ENCODE measurements around the gene ERCC4. TPM values are rescaled to one million over a fixed set of nuclear protein-coding genes. Genes with fewer than 3 reads are reported as not detected.

ERCC4 gene
- total RNA-seq, 1 experiment from 2014 or later: 7.1 TPM

DNA sequence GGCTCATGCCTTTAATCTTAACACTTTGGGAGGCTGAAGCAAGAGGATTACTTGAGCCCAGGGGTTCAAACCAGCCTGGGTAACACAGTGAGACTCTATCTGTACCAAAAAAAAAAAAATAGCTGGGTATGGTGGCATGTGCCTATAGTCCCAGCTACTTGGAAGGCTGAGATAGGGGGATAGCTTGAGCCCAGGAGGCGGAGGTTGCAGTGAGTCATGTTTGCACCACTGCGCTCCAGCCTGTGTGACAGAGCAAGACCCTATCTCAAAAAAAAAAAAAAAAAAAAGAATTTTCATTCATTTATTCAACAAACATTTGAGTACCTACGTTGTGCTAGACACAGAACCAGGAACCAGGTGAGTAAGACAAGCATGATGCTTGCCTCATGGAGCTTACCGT, 77.6 kb downstream of the ERCC4 start:
- Mint-ChIP-seq H3K27ac (ENCODE audit: unreplicated experiment) (peak overlapping the region; percentile 0), H3K27me3 (ENCODE audit: insufficient read depth, unreplicated experiment) (no peaks in the 10 kb centered on the region), H3K36me3 (ENCODE audit: insufficient read depth, unreplicated experiment) (no peaks in the 10 kb centered on the region), H3K4me1 (ENCODE audit: low read depth, unreplicated experiment) (peaks cover 8% of the 10 kb centered on the region), H3K4me3 (ENCODE audit: unreplicated experiment) (no peak overlapping the region), H3K9me3 (ENCODE audit: unreplicated experiment) (no peaks in the 10 kb centered on the region)
- TF ChIP-seq, protein P1, sequence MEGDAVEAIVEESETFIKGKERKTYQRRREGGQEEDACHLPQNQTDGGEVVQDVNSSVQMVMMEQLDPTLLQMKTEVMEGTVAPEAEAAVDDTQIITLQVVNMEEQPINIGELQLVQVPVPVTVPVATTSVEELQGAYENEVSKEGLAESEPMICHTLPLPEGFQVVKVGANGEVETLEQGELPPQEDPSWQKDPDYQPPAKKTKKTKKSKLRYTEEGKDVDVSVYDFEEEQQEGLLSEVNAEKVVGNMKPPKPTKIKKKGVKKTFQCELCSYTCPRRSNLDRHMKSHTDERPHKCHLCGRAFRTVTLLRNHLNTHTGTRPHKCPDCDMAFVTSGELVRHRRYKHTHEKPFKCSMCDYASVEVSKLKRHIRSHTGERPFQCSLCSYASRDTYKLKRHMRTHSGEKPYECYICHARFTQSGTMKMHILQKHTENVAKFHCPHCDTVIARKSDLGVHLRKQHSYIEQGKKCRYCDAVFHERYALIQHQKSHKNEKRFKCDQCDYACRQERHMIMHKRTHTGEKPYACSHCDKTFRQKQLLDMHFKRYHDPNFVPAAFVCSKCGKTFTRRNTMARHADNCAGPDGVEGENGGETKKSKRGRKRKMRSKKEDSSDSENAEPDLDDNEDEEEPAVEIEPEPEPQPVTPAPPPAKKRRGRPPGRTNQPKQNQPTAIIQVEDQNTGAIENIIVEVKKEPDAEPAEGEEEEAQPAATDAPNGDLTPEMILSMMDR (IDR thresholded peaks at IDR 0.05; ENCODE audit: insufficient read depth in 1 of 2, low read depth in 1 of 2, low read length in 1 of 2, severe bottlenecking in 1 of 2, unreplicated experiment in 1 of 2): no peak
- POLR2A ChIA-PET: interaction anchor here (0.7 kb wide), 1 partner anchor 52 kb away, joined by 12 read pairs; no protein-coding TSS in a partner anchor
- H3K4me3 ChIP-seq (ENCODE audit: low read depth, low read length): no peak overlapping the region
- CTCF ChIA-PET: interaction anchor here (0.9 to 1.2 kb wide), 2 partner anchors 74 to 78 kb away, joined by 3 to 5 read pairs; partner anchors contain the start of gene ERCC4
- peaks cover 7% of the 10 kb centered on the region; the same call in 1 of the 2 replicates for H3K4me1 ChIP-seq
- no peak for DNase-seq
- intact Hi-C loops (cut with micrococcal nuclease; ENCODE audit: unreplicated experiment): no loop called here
- no peaks in the 10 kb centered on the region for H3K36me3 ChIP-seq (ENCODE audit: control insufficient read depth, insufficient read depth, low read length)
- no peaks in the 10 kb centered on the region for H3K9me3 ChIP-seq
- no peaks in the 10 kb centered on the region for H3K27me3 ChIP-seq (replicated peaks; ENCODE audit: control insufficient read depth, insufficient read depth, low read length)
- BruUV-seq (replicated peaks): no TSS peak

DNA sequence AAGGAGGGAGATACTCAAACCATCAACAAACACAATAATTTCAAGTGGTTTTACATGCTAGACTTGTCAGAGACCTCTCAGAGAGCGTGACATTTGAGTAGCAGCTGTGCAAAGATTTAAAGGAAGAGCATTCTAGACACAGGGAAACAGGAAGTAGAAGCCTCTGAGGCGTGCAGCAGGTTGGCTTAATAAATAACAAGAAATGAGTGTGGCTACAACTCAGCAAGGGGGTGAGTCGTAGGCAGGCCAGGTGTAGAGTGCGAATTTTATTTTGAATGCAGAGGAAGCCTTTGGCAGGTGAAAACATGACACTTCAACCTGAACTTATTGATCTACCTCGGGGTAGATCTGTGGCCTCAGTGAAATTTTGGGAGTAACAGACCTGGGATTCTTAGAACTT, 78.0 kb downstream of the ERCC4 start:
- DNase-seq: no peak
- no peaks in the 10 kb centered on the region for H3K36me3 ChIP-seq (ENCODE audit: control insufficient read depth, insufficient read depth, low read length)
- ChIA-PET POLR2A (no interaction called here), CTCF (interaction anchor here (0.9 to 1.2 kb wide), 2 partner anchors 74 to 78 kb away, joined by 3 to 5 read pairs; partner anchors contain the start of gene ERCC4)
- no TSS peak for BruUV-seq (replicated peaks)
- TF ChIP-seq, protein P1 (IDR thresholded peaks at IDR 0.05; ENCODE audit: insufficient read depth in 1 of 2, low read depth in 1 of 2, low read length in 1 of 2, severe bottlenecking in 1 of 2, unreplicated experiment in 1 of 2): no peak
- no peaks in the 10 kb centered on the region for H3K9me3 ChIP-seq
- Mint-ChIP-seq H3K36me3 (ENCODE audit: insufficient read depth, unreplicated experiment) (no peaks in the 10 kb centered on the region), H3K27ac (ENCODE audit: unreplicated experiment) (peak overlapping the region; percentile 0), H3K27me3 (ENCODE audit: insufficient read depth, unreplicated experiment) (no peaks in the 10 kb centered on the region), H3K4me1 (ENCODE audit: low read depth, unreplicated experiment) (peaks cover 8% of the 10 kb centered on the region), H3K4me3 (ENCODE audit: unreplicated experiment) (no peak overlapping the region), H3K9me3 (ENCODE audit: unreplicated experiment) (no peaks in the 10 kb centered on the region)
- peaks cover 7% of the 10 kb centered on the region; the same call in 1 of the 2 replicates for H3K4me1 ChIP-seq
- H3K4me3 ChIP-seq (ENCODE audit: low read depth, low read length): no peak overlapping the region
- H3K27me3 ChIP-seq (replicated peaks; ENCODE audit: control insufficient read depth, insufficient read depth, low read length): no peaks in the 10 kb centered on the region
- intact Hi-C loops (cut with micrococcal nuclease; ENCODE audit: unreplicated experiment): no loop called here

DNA sequence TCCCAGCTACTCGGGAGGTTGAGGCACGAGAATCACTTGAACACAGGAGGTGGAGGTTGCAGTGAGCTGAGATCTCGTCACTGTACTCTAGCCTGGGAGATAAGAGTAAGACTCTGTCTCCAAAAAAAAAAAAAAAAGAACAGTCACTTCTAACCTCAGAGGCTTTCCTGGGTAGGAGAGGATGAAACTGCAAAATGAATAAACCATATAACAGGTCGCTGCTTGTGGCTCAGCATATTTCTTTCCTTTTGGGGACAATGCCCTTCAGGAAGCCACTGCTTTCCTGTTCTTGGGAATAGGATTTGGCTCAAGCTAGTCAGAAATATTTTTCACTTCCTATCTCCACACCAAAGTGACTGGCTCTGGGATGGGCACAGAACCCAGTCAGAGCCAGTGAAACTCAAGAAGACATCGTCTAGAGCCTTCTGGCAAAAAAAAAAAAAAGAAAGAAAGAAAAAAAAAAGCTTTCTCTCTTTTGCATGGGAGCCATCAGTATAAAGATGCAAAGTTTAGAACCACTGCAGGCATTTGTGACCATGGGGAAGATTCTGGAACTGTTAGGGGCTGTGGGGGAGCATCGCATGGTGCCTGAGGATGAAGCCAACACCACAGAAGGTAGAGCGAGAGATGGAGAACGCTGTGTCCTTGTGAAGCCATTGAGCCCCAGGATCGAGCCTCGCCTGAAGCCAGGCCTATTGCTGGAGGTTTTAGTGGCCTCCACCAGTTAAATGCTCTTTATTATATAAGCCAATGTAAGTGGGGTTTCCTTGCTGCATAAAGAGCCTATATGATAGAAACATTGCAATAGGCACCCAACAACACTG, 79.3 kb downstream of the ERCC4 start:
- Histone ChIP-seq H3K9me3 (no peaks in the 10 kb centered on the region), H3K4me3 (ENCODE audit: low read depth, low read length) (no peak overlapping the region), H3K27me3 (replicated peaks; ENCODE audit: control insufficient read depth, insufficient read depth, low read length) (no peaks in the 10 kb centered on the region), H3K4me1 (peaks cover 7% of the 10 kb centered on the region; the same call in 1 of the 2 replicates), H3K36me3 (ENCODE audit: control insufficient read depth, insufficient read depth, low read length) (no peaks in the 10 kb centered on the region)
- DNase-seq: no peak
- no peaks in the 10 kb centered on the region for H3K36me3 Mint-ChIP-seq (ENCODE audit: insufficient read depth, unreplicated experiment)
- no peak overlapping the region for H3K4me3 Mint-ChIP-seq (ENCODE audit: unreplicated experiment)
- intact Hi-C loops (cut with micrococcal nuclease; ENCODE audit: unreplicated experiment): no loop called here
- TF ChIP-seq, protein P1 (IDR thresholded peaks at IDR 0.05; ENCODE audit: insufficient read depth in 1 of 2, low read depth in 1 of 2, low read length in 1 of 2, severe bottlenecking in 1 of 2, unreplicated experiment in 1 of 2): no peak
- H3K27me3 Mint-ChIP-seq (ENCODE audit: insufficient read depth, unreplicated experiment): no peaks in the 10 kb centered on the region
- no peaks in the 10 kb centered on the region for H3K9me3 Mint-ChIP-seq (ENCODE audit: unreplicated experiment)
- H3K27ac Mint-ChIP-seq (ENCODE audit: unreplicated experiment): no peak overlapping the region
- BruUV-seq (replicated peaks): no TSS peak
- ChIA-PET POLR2A (interaction anchor here (0.7 kb wide), 1 partner anchor 425 kb away, joined by 3 read pairs; no protein-coding TSS in a partner anchor), CTCF (no interaction called here)
- H3K4me1 Mint-ChIP-seq (ENCODE audit: low read depth, unreplicated experiment): peaks cover 8% of the 10 kb centered on the region

Measured in Caco-2 (cell line).